GM18508 (cell line): ENCODE measurements around the gene CTU2.

ENCODE experiments used
- ATAC-seq: cut with Tn5 transposase; IDR thresholded peaks from one replicate; pipeline ENCODE4 v1.9.1; 2021; ENCODE audit warnings: moderate number of reproducible peaks; ENCODE audit not compliant: insufficient read depth, unreplicated experiment

The CTU2 gene

GRCh38 chr16:88741368-88741767 lies 35.1 kb downstream of the CTU2 start:
- no peak for ATAC-seq

- no peak for ATAC-seq
Measured at GRCh38 chr16:88742896-88743605, 36.7 kb downstream of the CTU2 start.

- ATAC-seq: no peak
Measured at GRCh38 chr16:88743693-88744576, 37.6 kb downstream of the CTU2 start.

GRCh38 chr16:88744577-88745521 lies 38.5 kb downstream of the CTU2 start:
- no peak for ATAC-seq

- no peak for ATAC-seq
Measured at GRCh38 chr16:88746506-88746905, 40.2 kb downstream of the CTU2 start.

GRCh38 chr16:88747588-88748301 lies 41.4 kb downstream of the CTU2 start:
- ATAC-seq: no peak

GRCh38 chr16:88748364-88748763 lies 42.1 kb downstream of the CTU2 start:
- ATAC-seq: no peak

GRCh38 chr16:88749358-88749757 lies 43.1 kb downstream of the CTU2 start:
- ATAC-seq: no peak

- no peak for ATAC-seq
Measured at GRCh38 chr16:88750854-88751253, 44.6 kb downstream of the CTU2 start.

GRCh38 chr16:88752386-88753002 lies 46.2 kb downstream of the CTU2 start:
- no peak for ATAC-seq

- ATAC-seq: no peak
Measured at GRCh38 chr16:88753191-88753590, 46.9 kb downstream of the CTU2 start.

- no peak for ATAC-seq
Measured at GRCh38 chr16:88753602-88754001, 47.3 kb downstream of the CTU2 start.

GRCh38 chr16:88754109-88754911 lies 48.0 kb downstream of the CTU2 start:
- ATAC-seq: no peak

- no peak for ATAC-seq
Measured at GRCh38 chr16:88754912-88755744, 48.8 kb downstream of the CTU2 start.

GRCh38 chr16:88755745-88756443 lies 49.6 kb downstream of the CTU2 start:
- no peak for ATAC-seq

- no peak for ATAC-seq
Measured at GRCh38 chr16:88758227-88758943, 52.1 kb downstream of the CTU2 start.

- ATAC-seq: no peak
Measured at GRCh38 chr16:88758944-88759244, 52.6 kb downstream of the CTU2 start.
